K562 (cell line): ENCODE measurements around the gene LMNA. TPM values are rescaled to one million over a fixed set of nuclear protein-coding genes. Genes with fewer than 3 reads are reported as not detected.

ENCODE experiments used
- CBFA2T2 ChIP-seq: fragments of 450-650 bp; conservative IDR thresholded peaks from 2 replicates; pipeline ENCODE4 v1.6.1; 2017; ENCODE audit warnings: mild to moderate bottlenecking
- CBX5 ChIP-seq: IDR thresholded peaks from 2 replicates; pipeline ENCODE4 v1.6.1; 2014; ENCODE audit warnings: low read depth, borderline replicate concordance
- HNRNPLL ChIP-seq: fragments of 200-400 bp; formaldehyde crosslinking; IDR thresholded peaks from 2 replicates; pipeline ENCODE4 v1.6.1; 2017; ENCODE audit warnings: low read length, low read depth, mild to moderate bottlenecking; ENCODE audit not compliant: poor library complexity, severe bottlenecking
- MBD2 ChIP-seq: sonication (generic); IDR thresholded peaks from 2 replicates; pipeline ENCODE4 v1.6.1; 2016; ENCODE audit warnings: low read depth, borderline replicate concordance
- MEIS2 ChIP-seq: fragments of 450-650 bp; IDR thresholded peaks from 2 replicates; pipeline ENCODE4 v1.6.1; 2014; ENCODE audit warnings: mild to moderate bottlenecking; ENCODE audit not compliant: partially characterized antibody
- MTA2 ChIP-seq: fragments of 450-650 bp; IDR thresholded peaks from 2 replicates; pipeline ENCODE4 v1.6.1; 2016; ENCODE audit warnings: low read depth
- NR0B1 ChIP-seq: fragments of 450-650 bp; IDR thresholded peaks from one replicate; pipeline ENCODE4 v1.6.1; 2018; ENCODE audit warnings: mild to moderate bottlenecking, moderate library complexity; ENCODE audit not compliant: partially characterized antibody
- PPARD ChIP-seq: fragments of 250-450 bp; sonication (Bioruptor Pico); IDR thresholded peaks from 2 replicates; pipeline ENCODE4 v1.8.0; 2022; ENCODE audit warnings: inconsistent platforms, mild to moderate bottlenecking, moderate library complexity
- PURB ChIP-seq: sonication (generic); formaldehyde crosslinking; IDR thresholded peaks from 2 replicates; pipeline ENCODE4 v1.9.0; 2021; ENCODE audit warnings: low read depth, mild to moderate bottlenecking, missing genetic modification reagents
- RB1 ChIP-seq: fragments of 450-650 bp; IDR thresholded peaks from 2 replicates; pipeline ENCODE4 v1.6.1; 2017; ENCODE audit warnings: low read depth, mild to moderate bottlenecking
- SAFB2 ChIP-seq: fragments of 200-400 bp; formaldehyde crosslinking; IDR thresholded peaks from 2 replicates; pipeline ENCODE4 v1.6.1; 2018; ENCODE audit warnings: borderline replicate concordance, low read length, low read depth, moderate library complexity; ENCODE audit not compliant: severe bottlenecking
- SIRT6 ChIP-seq: IDR thresholded peaks from one replicate; pipeline ENCODE4 v1.6.1; 2012; ENCODE audit warnings: low read depth, mild to moderate bottlenecking, control low read depth, inconsistent platforms, low read length, moderate library complexity
- TAF1 ChIP-seq: IDR thresholded peaks from 2 replicates; pipeline ENCODE4 v1.6.1; 2011; ENCODE audit warnings: mild to moderate bottlenecking, low read length, moderate library complexity; ENCODE audit not compliant: insufficient read depth, control insufficient read depth, severe bottlenecking; ENCODE audit errors: extremely low read depth
- TEAD4 ChIP-seq, 2 experiments: sonication (generic) in 1 of 2; formaldehyde crosslinking in 1 of 2; IDR thresholded peaks; 2 replicates each; pipeline versions ENCODE4 v1.6.1 to v1.8.0; 2012 to 2022; ENCODE audit warnings: borderline replicate concordance in 1 of 2, inconsistent platforms in 1 of 2, low read length in 1 of 2, mild to moderate bottlenecking in 1 of 2, missing genetic modification reagents in 1 of 2
- WHSC1 ChIP-seq: IDR thresholded peaks from one replicate; pipeline ENCODE4 v1.6.1; 2012; ENCODE audit warnings: low read length, control low read depth, inconsistent platforms
- ZNF589 ChIP-seq: fragments of 200-800 bp; sonication (Bioruptor generic); IDR thresholded peaks from 2 replicates; pipeline ENCODE4 v1.6.1; 2016; ENCODE audit warnings: low read depth, missing genetic modification characterization, missing compliant biosample characterization
- ZNF830 ChIP-seq: fragments of 250-450 bp; sonication (Bioruptor Pico); IDR thresholded peaks from 2 replicates; pipeline ENCODE4 v1.5.0; 2021; ENCODE audit warnings: mild to moderate bottlenecking
- polyA plus RNA-seq, 8 experiments: library from polyadenylated mRNA; depleted of rRNA in 4 of 8; stranded (reverse) in 5 of 8; unstranded in 3 of 8; fragments of >200 nt; fragmentation: Nextera tagmentation in 2 of 8; fragmentation: Illumina TruSeq in 1 of 8; extraction: Ambion mirVana in 2 of 8; extraction: Trizol in 1 of 8; gene quantifications; 2 replicates each; pipeline versions ENCODE4 v1.2.1 to v1.2.3, GENCODE V29; 2011 to 2014; ENCODE audit warnings: inconsistent platforms in 1 of 8, missing spikeins in 1 of 8
- total RNA-seq, 7 experiments: library from RNA; depleted of rRNA in 6 of 7; stranded (reverse); fragments of >200 nt in 6 of 7; fragmentation: Illumina TruSeq in 2 of 7; extraction: Trizol in 2 of 7; gene quantifications; 2 replicates each; pipeline versions ENCODE4 v1.2.1 to v1.2.3, GENCODE V29; 2011 to 2021; ENCODE audit warnings: low replicate concordance in 1 of 7
- TF ChIP-seq, protein P1 (sequence below): sonication (generic); formaldehyde crosslinking; IDR thresholded peaks from 2 replicates; pipeline ENCODE4 v1.8.1; 2023; ENCODE audit warnings: mild to moderate bottlenecking, missing genetic modification reagents
- TF ChIP-seq, protein P2 (sequence below): sonication (generic); formaldehyde crosslinking; IDR thresholded peaks from 2 replicates; pipeline ENCODE4 v1.8.0; 2022; ENCODE audit warnings: mild to moderate bottlenecking, missing genetic modification reagents

LMNA gene
- total and polyA plus RNA-seq, 9 of the 15 experiments (the other 6 are each of a cell fraction or from before 2014, with no cell fraction given) = 1.00 to 347 (median 88.2) TPM

DNA sequence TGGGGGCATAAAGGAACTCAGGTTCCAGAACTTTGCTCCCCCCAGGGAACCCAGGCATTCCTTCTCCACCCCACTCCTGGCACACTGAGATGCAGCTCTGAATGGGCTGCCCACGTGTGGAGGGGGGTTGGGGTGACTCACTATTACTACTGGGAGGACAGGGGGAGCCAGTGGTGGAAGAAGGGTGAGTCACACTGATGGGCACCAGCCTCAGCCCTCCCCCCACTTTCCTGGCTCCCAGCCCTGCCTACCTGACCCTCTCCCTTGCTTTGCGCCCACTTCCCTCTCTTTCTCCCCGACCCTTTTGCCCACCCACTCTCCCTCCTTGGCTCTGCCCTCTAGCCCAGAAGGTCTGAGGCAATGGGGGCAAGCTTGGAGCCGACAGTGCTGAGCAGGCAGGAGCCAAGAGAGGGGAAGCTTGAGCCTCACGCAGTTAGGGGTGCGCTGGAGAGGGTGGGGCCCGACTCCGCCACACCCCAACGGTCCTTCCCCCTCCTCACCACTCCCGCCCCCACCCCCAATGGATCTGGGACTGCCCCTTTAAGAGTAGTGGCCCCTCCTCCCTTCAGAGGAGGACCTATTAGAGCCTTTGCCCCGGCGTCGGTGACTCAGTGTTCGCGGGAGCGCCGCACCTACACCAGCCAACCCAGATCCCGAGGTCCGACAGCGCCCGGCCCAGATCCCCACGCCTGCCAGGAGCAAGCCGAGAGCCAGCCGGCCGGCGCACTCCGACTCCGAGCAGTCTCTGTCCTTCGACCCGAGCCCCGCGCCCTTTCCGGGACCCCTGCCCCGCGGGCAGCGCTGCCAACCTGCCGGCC, at the start of gene LMNA (continued):
- TF ChIP-seq ZNF589 (CRISPR knock-in tag) (no peak), PURB (CRISPR knock-in tag) (no peak), CBX5 (no peak), ZNF830 (CRISPR knock-in tag) (no peak), MEIS2 (no peak), MBD2 (peak; percentile 62; the same call in 1 of the 2 replicates), WHSC1 (no peak), PPARD (CRISPR knock-in tag) (no peak), TAF1 (peak; percentile 92), HNRNPLL (peak; percentile 13), SIRT6 (no peak), CBFA2T2 (no peak), MTA2 (peak; percentile 56), TEAD4 (IDR thresholded peaks at IDR 0.05; ENCODE audit: low read length) (peak; percentile 21; the same call in 1 of the 2 replicates), TEAD4 (CRISPR knock-in tag; IDR thresholded peaks at IDR 0.05; ENCODE audit: borderline replicate concordance) (no peak), NR0B1 (no peak), SAFB2 (no peak), RB1 (peak; percentile 47; the same call in 1 of the 2 replicates)
- TF ChIP-seq, protein P1, sequence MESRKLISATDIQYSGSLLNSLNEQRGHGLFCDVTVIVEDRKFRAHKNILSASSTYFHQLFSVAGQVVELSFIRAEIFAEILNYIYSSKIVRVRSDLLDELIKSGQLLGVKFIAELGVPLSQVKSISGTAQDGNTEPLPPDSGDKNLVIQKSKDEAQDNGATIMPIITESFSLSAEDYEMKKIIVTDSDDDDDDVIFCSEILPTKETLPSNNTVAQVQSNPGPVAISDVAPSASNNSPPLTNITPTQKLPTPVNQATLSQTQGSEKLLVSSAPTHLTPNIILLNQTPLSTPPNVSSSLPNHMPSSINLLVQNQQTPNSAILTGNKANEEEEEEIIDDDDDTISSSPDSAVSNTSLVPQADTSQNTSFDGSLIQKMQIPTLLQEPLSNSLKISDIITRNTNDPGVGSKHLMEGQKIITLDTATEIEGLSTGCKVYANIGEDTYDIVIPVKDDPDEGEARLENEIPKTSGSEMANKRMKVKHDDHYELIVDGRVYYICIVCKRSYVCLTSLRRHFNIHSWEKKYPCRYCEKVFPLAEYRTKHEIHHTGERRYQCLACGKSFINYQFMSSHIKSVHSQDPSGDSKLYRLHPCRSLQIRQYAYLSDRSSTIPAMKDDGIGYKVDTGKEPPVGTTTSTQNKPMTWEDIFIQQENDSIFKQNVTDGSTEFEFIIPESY (CRISPR knock-in tag) = no peak
- TF ChIP-seq, protein P2, sequence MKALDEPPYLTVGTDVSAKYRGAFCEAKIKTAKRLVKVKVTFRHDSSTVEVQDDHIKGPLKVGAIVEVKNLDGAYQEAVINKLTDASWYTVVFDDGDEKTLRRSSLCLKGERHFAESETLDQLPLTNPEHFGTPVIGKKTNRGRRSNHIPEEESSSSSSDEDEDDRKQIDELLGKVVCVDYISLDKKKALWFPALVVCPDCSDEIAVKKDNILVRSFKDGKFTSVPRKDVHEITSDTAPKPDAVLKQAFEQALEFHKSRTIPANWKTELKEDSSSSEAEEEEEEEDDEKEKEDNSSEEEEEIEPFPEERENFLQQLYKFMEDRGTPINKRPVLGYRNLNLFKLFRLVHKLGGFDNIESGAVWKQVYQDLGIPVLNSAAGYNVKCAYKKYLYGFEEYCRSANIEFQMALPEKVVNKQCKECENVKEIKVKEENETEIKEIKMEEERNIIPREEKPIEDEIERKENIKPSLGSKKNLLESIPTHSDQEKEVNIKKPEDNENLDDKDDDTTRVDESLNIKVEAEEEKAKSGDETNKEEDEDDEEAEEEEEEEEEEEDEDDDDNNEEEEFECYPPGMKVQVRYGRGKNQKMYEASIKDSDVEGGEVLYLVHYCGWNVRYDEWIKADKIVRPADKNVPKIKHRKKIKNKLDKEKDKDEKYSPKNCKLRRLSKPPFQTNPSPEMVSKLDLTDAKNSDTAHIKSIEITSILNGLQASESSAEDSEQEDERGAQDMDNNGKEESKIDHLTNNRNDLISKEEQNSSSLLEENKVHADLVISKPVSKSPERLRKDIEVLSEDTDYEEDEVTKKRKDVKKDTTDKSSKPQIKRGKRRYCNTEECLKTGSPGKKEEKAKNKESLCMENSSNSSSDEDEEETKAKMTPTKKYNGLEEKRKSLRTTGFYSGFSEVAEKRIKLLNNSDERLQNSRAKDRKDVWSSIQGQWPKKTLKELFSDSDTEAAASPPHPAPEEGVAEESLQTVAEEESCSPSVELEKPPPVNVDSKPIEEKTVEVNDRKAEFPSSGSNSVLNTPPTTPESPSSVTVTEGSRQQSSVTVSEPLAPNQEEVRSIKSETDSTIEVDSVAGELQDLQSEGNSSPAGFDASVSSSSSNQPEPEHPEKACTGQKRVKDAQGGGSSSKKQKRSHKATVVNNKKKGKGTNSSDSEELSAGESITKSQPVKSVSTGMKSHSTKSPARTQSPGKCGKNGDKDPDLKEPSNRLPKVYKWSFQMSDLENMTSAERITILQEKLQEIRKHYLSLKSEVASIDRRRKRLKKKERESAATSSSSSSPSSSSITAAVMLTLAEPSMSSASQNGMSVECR (CRISPR knock-in tag) = no peak
